Measurements from ENCODE around the gene VWA8. TPM values are rescaled to one million over a fixed set of nuclear protein-coding genes. Genes with fewer than 3 reads are reported as not detected.
"Not testable (repeated sequence)": the region's sequence is repeated elsewhere in the genome, so short reads cannot be mapped to it uniquely, and the experiment has no call there.

The VWA8 gene
- polyA plus RNA-seq, 1 of the 3 experiments (the other 2 are of a cell fraction) = 5.5 TPM

DNA sequence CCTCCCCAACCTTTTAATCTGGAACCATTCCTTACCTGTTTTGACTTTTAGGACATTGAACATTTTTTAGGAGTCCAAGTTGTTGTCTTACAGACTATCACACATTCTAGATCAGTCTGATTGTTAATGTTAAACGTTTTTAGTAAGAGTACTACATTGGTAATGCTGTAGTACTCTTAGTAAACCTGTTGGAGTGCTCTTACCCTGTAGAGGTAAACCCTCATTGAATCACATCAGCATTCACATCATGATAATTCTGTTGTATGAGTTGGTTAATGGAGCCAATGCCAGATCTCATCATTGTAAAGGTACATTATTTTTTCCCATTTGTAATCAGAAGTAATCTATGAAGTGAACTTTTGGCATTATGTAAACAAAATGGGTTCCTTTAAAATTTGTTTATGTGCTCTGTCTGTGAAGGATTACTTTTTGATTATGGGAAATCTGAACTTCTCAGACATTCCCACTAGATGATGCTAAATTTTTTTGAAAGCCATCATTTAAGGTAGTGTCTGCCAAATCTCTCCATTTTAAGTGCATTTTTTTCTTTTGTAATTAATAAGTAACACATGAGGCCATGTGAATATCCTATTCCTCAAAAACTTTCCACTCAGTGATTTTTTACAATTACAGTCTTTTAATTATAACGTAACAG is 55.2 kb downstream of the VWA8 start (continued):
- TF ChIP-seq GATA2 (CRISPR knock-in tag; IDR thresholded peaks at IDR 0.05) = no peak

DNA sequence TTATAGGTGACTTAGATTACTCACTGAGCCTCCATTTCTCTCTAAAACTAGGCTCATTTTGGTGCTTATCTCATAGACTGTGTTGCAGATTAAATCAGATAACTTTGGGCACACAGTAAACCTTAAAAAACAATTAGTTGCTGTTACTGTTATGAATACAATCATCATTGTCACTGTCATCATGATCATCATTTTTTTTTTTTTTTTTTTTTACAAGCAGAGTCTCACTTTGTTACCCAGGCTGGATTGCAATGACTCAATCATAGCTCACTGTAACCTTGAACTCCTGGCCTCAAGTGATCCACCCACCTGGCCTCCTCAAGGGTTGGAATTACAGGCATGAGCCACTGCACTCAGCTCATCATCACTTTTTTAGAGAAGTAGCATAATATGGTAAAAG is 60.0 kb downstream of the VWA8 start:
- Histone ChIP-seq H3K4me3 (ENCODE audit: low read depth in 2 of 2, low read length in 1 of 2) (no peak overlapping the region), H3F3A (replicated peaks; ENCODE audit: insufficient read depth) (no peaks in the 10 kb centered on the region), H3K4me2 (no peak overlapping the region), H3K79me2 (ENCODE audit: insufficient read depth) (no peaks in the 10 kb centered on the region), H3K4me1 (ENCODE audit: control insufficient read depth in 1 of 2, insufficient read depth in 2 of 2, low read depth in 1 of 2, low read length in 1 of 2) (no peaks in the 10 kb centered on the region; a peak in 1 of 4 replicates), H3K27ac (ENCODE audit: low read depth in 2 of 2, low read length in 1 of 2) (no peak overlapping the region), H3K36me3 (replicated peaks in 1 of 2; ENCODE audit: control insufficient read depth in 1 of 2, insufficient read depth in 2 of 2, low read length in 1 of 2) (no peaks in the 10 kb centered on the region), H3K9me2 (no peaks in the 10 kb centered on the region), H3K9ac (no peak overlapping the region), H3K9me3 (no peaks in the 10 kb centered on the region), H4K20me1 (ENCODE audit: insufficient read depth) (no peaks in the 10 kb centered on the region), H2AFZ (ENCODE audit: low read depth) (no peak overlapping the region), H3K27me3 (ENCODE audit: insufficient read depth) (no peaks in the 10 kb centered on the region)
- ChIA-PET POLR2A (no interaction called here), CTCF (interaction anchor here (1.0 kb wide), 1 partner anchor 230 kb away, joined by 4 read pairs; no protein-coding TSS in a partner anchor)
- TF ChIP-seq PBX3 (IDR thresholded peaks at IDR 0.05) = no peak
- TF ChIP-seq SIN3A (IDR thresholded peaks at IDR 0.05; ENCODE audit: borderline replicate concordance, low read depth, low read length) = no peak
- TF ChIP-seq CHD2 (IDR thresholded peaks at IDR 0.05; ENCODE audit: low read length, partially characterized antibody) = no peak
- TF ChIP-seq SMC3 (IDR thresholded peaks at IDR 0.05; ENCODE audit: low read depth, low read length) = no peak
- no peak for TF ChIP-seq RCOR1 (IDR thresholded peaks at IDR 0.05; ENCODE audit: low read length)
- no peak for TF ChIP-seq YY1 (IDR thresholded peaks at IDR 0.05; ENCODE audit: low read depth)
- no peak for TF ChIP-seq FOSL2 (IDR thresholded peaks at IDR 0.05; ENCODE audit: borderline replicate concordance, low read depth)
- TF ChIP-seq REST (IDR thresholded peaks at IDR 0.05; ENCODE audit: low read depth, low read length) = no peak
- TF ChIP-seq GATA2 (CRISPR knock-in tag; IDR thresholded peaks at IDR 0.05) = no peak
- no peak for TF ChIP-seq RXRA (IDR thresholded peaks at IDR 0.05; ENCODE audit: borderline replicate concordance, low read depth)
- no peak for TF ChIP-seq USF1 (IDR thresholded peaks at IDR 0.05; ENCODE audit: borderline replicate concordance, low read depth)
- DNase-seq = no peak

- H3K79me2 ChIP-seq (ENCODE audit: insufficient read depth); H3K9me3 ChIP-seq; H2AFZ ChIP-seq (ENCODE audit: low read depth); H3F3A ChIP-seq (replicated peaks; ENCODE audit: insufficient read depth); H3K4me1 ChIP-seq (ENCODE audit: control insufficient read depth in 1 of 2, insufficient read depth in 2 of 2, low read depth in 1 of 2, low read length in 1 of 2); CTCF ChIA-PET; H3K27me3 ChIP-seq (ENCODE audit: insufficient read depth); H3K36me3 ChIP-seq (replicated peaks in 1 of 2; ENCODE audit: control insufficient read depth in 1 of 2, insufficient read depth in 2 of 2, low read length in 1 of 2); H3K9me2 ChIP-seq; H3K27ac ChIP-seq (ENCODE audit: low read depth in 2 of 2, low read length in 1 of 2); H3K9ac ChIP-seq; DNase-seq; H3K4me2 ChIP-seq; H4K20me1 ChIP-seq (ENCODE audit: insufficient read depth); POLR2A ChIA-PET; H3K4me3 ChIP-seq (ENCODE audit: low read depth in 2 of 2, low read length in 1 of 2): not testable (repeated sequence)
- WGBS (ENCODE audit: low lambda C conversion rate) = 95% methylated on average over 4 of the region's 24 CpGs
Measured at GRCh38 chr13:41898411-41898810, 62.5 kb downstream of the VWA8 start.
